Hematopoietic multipotent progenitor cell treated with erythropoietin and hydrocortisone succinate and interleukin-3 and kit ligand, for 6 days (in vitro differentiated cells): ENCODE measurements around the gene C16orf90.
"Not testable (repeated sequence)": the region's sequence is repeated elsewhere in the genome, so short reads cannot be mapped to it uniquely, and the experiment has no call there.

Experiments used
- DNase-seq: peaks from one replicate; pipeline ENCODE4 v3.0.0-alpha.2; 2015

Gene C16orf90

DNA sequence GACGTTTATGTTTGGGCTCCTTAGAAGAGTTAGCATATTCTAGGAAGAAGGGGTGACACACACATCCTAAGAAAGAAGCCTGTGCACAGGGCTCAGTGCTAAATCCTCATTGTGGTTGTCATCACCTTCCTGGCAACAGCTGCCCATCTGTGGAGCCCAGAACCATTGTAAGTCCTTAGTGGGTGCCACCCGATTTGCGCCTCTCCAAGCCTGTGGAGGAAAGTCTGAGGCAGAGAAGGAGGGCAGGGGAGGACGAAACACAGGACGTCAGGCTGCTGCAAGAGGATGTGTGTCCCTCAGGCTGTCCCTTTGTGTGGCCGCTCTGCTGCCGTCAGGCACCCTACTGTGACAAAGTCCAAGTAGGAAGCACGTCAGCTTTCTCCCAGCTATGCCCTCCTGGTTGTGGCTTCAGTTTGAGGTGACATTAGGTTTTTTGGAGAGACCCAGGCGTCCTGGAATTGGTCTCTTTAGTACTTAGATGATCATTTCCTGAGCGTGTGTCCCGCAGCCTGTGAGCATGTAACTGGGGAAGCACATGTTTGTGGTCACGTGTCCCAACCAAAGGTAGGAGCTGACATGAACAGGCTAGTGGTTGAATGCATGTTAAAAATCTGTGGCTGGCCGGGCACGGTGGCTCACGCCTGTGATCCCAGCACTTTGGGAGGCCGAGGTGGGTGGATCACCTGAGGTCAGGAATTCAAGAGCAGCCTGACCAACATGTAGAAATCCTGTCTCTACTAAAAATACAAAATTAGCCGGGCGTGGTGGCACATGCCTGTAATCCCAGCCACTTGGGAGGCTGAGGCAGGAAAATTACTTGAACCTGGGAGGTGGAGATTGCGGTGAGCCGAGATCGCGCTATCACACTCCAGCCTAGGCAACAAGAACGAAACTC, 16.2 kb upstream of the C16orf90 start:
- no peak for DNase-seq

DNA sequence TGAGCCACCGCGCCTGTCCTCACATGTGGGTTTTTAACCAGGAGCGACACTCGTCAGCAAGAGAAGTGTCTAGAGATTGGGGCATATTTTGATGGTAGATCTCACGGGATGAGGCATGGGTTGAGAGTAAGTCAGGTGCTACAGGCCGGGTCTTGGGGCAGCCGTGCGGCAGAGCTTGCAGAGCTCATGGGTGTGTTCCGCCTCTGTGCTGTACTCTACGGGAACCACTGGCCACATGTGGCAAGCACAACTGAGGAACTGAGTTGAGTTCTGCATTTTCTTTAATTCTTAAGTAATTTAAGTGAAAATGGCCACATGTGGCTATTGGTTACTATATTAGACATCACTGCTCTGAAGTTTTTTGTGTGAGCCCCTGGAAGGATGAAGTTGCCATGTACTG, 15.1 kb upstream of the C16orf90 start:
- DNase-seq: no peak

DNA sequence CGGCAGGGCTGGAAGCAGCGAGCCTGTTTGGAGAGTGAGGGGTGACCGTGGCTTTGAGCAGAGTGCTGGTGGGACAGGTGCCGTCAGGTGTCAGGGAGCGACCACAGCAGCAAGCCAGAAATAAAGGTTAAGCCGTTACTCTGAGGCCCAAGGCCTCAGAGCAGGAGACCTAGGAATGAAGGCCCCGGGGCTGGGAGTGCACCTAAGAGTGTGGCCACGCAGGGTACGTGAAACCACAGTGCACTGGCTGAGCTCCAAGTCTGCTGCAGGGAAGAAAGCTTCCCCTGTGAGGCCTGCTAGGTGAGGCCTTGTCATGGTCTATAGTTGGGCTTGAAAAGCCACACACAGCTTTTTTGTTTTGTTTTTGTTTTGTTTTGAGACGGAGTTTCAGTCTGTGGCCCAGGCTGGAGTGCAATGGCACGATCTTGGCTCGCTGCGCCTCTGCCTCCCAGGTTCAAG, 14.2 kb upstream of the C16orf90 start:
- peak; percentile 73 for DNase-seq

- peak; percentile 26 for DNase-seq
Measured at GRCh38 chr16:3508736-3509135, 13.4 kb upstream of the C16orf90 start.

- DNase-seq: peak; percentile 65
Measured at GRCh38 chr16:3503523-3503922, 8.2 kb upstream of the C16orf90 start.

GRCh38 chr16:3501783-3502400, 6.6 kb upstream of the C16orf90 start:
- no peak for DNase-seq

GRCh38 chr16:3501412-3501761, 6.1 kb upstream of the C16orf90 start:
- not testable (repeated sequence) for DNase-seq

GRCh38 chr16:3498988-3499387, 3.7 kb upstream of the C16orf90 start:
- no peak for DNase-seq

GRCh38 chr16:3497771-3498170, 2.5 kb upstream of the C16orf90 start:
- DNase-seq: no peak

- no peak for DNase-seq
Measured at GRCh38 chr16:3496386-3496785, 1.1 kb upstream of the C16orf90 start.

DNA sequence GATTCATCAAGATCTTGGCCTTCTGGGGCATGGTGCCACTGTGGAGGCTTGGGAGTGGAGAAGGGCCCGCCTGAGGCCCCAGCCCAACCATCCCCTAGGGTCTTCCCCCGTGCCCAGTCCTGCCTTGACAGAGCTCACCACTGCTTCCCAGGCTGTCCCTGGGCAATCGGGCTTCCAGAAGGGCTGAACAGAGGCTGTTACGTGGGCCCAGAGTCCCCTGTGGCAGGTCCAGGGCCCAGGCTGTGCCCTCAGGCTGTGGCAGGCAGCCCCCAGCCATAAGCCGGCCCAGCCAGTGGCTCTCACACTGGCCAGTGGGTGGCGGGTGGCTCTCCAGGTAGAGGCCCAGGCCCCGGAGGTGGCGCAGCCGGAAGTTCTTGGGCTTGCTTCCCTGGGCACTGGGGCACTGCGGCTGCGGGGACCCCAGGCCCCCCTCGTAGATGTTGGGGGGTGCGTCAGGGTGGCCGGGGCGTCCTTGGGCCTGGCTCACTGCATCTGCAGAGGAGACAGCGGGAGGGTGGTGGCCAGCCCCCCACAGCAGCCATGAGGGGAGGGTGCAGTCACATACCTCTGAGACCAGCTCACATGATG, 809 bp downstream of the C16orf90 start:
- no peak for DNase-seq

GRCh38 chr16:3492356-3492755, 2.9 kb downstream of the C16orf90 start:
- DNase-seq: no peak

DNA sequence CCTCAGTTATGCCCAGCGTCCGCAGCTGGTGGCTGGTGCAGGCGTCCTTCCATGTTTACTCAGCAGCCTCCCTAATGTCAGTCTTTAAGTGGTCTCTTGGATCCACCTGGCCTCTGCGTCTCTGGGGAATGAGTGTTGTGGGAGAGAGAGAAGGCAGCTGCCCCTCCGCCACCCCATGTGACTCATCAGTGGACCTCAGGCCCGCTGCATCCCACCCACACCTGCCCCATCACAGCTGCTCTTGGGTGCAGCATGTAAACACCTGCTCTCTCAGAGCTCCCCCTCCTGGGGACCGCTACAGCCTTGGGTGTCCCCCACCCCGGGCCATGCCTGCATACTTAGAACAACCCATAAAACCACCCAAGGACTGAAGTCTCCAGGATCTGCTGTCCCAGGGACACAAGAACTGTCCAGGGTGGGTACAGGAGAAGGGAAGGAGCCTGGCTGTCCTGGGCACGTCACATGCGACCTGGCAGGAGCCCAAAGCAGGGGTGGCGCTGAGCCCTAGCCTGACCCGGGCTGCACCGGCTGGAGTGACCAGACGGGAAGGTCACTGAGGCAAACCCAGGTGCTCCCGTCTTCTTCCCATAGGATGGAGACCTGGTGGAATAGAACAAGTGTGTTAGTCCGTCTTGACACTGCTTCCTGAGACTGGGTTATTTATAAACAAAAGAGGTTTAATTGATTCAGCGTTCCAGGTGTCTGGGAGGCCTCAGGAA, 4.2 kb downstream of the C16orf90 start:
- no peak for DNase-seq

- no peak for DNase-seq
Measured at GRCh38 chr16:3488801-3489200, 6.5 kb downstream of the C16orf90 start.

DNA sequence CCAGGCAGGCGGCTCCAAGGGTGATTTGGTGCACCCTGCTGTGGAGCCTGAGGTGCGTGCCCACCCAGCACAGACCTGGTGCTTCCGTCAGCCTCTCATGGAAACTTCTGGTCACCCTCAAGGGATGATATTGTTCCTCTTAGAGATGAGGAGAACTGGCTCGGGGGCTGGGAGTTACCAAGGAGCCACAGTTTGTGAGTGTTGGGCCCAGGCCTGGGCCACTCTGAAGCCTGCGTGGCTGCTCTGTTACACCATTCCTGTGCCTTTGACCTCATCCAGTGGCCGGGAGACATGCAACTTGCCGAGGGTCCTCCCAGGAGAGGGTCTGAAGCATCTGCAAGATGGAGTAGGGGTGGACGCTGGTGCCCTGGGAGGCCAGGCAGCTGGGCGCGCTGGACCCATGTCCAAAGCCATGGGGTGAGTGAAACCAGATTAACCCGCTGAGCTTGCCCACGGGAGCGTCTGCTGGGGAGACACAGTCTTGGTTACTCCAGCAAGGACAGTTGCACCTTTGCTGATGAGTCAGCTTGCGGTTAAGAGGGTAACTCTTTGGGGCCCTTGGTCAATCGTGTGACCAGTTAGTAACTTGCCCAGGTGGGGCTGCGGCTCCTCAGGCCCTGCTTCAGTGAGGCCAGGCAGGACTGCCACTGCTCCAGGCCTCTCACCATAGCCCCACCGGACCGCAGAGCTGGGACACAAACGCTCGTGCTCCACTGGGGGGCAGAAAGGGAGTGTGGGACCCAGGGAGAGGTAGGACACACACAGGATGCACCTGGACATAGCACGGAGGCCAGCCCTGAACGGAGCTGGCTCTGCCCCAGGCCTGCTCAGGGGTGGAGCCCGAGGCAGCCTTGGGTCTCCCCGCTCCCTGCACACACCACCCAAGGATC, 7.5 kb downstream of the C16orf90 start:
- no peak for DNase-seq

GRCh38 chr16:3486506-3487215, 8.6 kb downstream of the C16orf90 start:
- DNase-seq: no peak

- DNase-seq: no peak
Measured at GRCh38 chr16:3485821-3486505, 9.3 kb downstream of the C16orf90 start.

DNA sequence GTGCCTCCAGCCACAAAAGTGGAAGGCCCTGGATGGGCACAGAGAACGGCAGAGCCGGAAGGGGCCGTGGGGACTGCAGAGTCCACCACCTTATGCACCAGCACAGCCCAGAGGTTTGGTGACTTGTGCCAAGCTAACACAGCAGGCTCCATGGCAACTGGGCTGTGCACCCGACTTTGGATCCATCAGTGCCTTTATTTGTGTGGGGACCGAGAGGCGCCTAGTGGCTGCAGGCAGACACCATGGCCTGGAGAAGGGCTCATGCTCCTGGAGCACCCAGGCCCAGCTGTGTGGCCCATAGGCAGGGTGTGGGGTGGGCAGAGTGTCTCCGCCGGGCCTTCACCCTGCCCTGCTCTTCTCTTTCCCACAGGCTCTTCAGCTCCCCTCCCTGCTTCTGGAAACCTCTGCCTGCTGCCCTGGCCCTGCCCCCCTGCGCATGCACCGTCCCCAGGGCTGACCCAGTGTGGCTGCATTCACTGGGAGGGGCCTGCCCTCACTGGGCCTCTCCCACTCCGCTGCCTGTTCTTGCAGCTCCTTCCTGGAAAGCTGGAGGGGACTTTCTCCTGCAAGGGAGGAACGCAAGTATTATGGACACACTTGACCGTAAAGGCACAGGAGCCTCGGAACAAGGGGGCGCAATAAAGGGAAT, 10.1 kb downstream of the C16orf90 start:
- no peak for DNase-seq

DNA sequence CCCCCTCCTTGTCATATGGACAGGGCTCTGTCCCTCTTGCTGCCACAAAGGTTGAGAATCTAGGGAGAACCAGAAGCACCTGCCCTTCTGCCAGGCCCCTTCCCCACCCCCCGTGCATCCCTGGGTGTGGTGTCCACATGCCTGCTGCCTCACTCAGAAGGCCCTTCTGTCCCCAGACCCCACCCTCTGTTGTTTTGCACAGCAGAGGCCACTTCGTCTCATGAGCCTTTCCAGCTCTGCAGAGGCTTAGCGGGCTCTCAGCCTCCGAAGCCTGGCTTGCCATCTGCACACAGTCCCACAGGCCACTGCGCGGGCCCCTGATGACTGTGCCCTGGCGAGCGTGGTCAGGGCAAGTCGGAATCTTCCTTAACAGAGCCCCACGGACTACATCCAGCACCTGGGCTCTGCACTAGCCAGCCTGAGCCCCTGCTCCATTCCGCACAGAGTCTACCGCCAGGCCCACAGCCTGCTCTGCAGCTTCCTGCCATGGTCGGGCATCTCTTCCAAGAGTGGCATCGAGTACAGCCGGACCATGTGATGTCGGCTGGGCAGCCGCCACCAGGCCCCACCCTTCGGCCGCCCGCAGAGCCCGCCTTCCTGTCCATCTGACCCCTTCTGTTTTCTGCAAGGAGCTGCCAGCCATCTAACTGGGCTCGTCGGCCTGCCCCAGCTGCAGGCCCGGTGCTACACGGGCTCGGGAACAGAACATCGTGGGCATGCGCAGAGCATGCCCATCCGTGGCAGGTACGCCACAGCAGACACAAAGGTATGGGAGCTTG, 10.8 kb downstream of the C16orf90 start:
- DNase-seq: no peak
